Brain microvascular endothelial cell (primary cell): ENCODE measurements around the gene ARHGAP26.
A peak's percentile ranks its signal among the peaks of the same experiment; 100 is the strongest.

Experiments
- DNase-seq: peaks from one replicate; pipeline ENCODE4 v3.0.0-alpha.2; 2020
- H3K27ac ChIP-seq: fragments of 250-450 bp; sonication (Bioruptor Pico); 2 replicates; pipeline ENCODE4 v1.5.1; 2020; ENCODE audit warnings: mild to moderate bottlenecking, moderate library complexity
- H3K27me3 ChIP-seq: fragments of 250-450 bp; sonication (Bioruptor Pico); replicated peaks from 2 replicates; pipeline ENCODE4 v1.5.1; 2020; ENCODE audit warnings: mild to moderate bottlenecking
- H3K36me3 ChIP-seq: fragments of 250-450 bp; sonication (Bioruptor Pico); replicated peaks from 2 replicates; pipeline ENCODE4 v1.5.1; 2020; ENCODE audit warnings: mild to moderate bottlenecking
- H3K4me3 ChIP-seq: 2 replicates; pipeline ENCODE4 v1.5.1; 2011; ENCODE audit warnings: low read depth, mild to moderate bottlenecking, control low read depth, low read length, moderate library complexity
- CTCF ChIP-seq: IDR thresholded peaks from 2 replicates; pipeline ENCODE4 v1.5.1; 2011; ENCODE audit warnings: low read depth, mild to moderate bottlenecking, moderate library complexity, low read length, control low read depth, inconsistent platforms; ENCODE audit errors: missing control alignments
- in situ Hi-C: cut with HindIII; loops from 2 replicates; pipeline ENCODE4 v1.10.0; 2017; ENCODE audit warnings: low sequenced_read_pairs, low pct_ligation_motif_present

ARHGAP26 gene

GRCh38 chr5:143041461-143041860 lies 271.3 kb downstream of the ARHGAP26 start:
- H3K27ac ChIP-seq = no peak overlapping the region
- no peak overlapping the region for H3K4me3 ChIP-seq
- no peaks in the 10 kb centered on the region for H3K27me3 ChIP-seq
- no peak for TF ChIP-seq CTCF
- DNase-seq = no peak
- in situ Hi-C loops = no loop called here
- no peaks in the 10 kb centered on the region for H3K36me3 ChIP-seq

- Histone ChIP-seq H3K27me3 (no peaks in the 10 kb centered on the region), H3K36me3 (no peaks in the 10 kb centered on the region), H3K4me3 (no peak overlapping the region), H3K27ac (no peak overlapping the region)
- TF ChIP-seq CTCF = no peak
- in situ Hi-C loops = no loop called here
- peak; percentile 51 for DNase-seq
These were observed 272.0 kb downstream of the ARHGAP26 start for GRCh38 chr5:143041972-143042770.

- Histone ChIP-seq H3K27me3 (no peaks in the 10 kb centered on the region), H3K4me3 (no peak overlapping the region), H3K27ac (no peak overlapping the region), H3K36me3 (no peaks in the 10 kb centered on the region)
- in situ Hi-C loops = no loop called here
- TF ChIP-seq CTCF = no peak
- DNase-seq = no peak
These were observed 274.1 kb downstream of the ARHGAP26 start for GRCh38 chr5:143044265-143044664.

DNA sequence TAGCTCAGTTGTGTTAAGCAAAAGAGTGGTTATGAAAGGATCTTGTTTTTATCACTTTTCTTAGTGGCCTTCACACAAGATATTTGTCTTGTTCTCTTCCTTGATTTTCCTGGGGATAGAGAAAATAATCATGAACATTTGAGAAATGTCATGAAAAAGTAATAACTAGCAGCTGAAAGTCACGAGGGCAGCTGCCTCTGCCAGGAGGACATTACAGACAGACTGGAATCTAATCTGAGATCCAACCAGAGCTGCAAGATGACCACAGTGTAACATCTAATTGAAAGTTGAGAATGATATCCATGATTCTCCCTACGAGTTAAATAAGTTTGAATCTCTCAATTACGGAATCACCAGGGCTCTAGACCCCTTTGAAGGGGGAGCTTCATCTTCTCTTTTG lies 274.9 kb downstream of the ARHGAP26 start:
- Histone ChIP-seq H3K27me3 (no peaks in the 10 kb centered on the region), H3K4me3 (no peak overlapping the region), H3K27ac (no peak overlapping the region), H3K36me3 (no peaks in the 10 kb centered on the region)
- no peak for TF ChIP-seq CTCF
- no peak for DNase-seq
- in situ Hi-C loops = no loop called here

DNA sequence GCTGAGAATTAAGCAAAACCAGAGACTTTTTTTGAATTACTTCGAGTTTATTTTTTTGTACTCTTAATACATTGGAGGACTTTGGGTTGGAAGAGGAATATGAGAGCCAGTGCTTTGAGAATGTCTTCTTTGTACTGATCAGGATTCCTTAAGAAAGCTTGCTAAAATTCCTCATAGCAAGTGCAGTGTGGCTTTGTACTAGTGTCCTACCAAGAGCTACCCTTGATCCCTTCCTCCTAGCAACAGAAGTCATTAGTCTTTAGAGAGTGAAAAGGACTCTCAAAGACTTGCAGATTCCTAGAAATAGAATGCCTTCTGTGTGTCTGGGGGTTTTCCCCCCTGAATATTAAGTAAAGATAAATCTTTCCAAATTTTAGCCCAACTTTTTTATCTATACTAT lies 276.1 kb downstream of the ARHGAP26 start:
- Histone ChIP-seq H3K27me3 (no peaks in the 10 kb centered on the region), H3K4me3 (no peak overlapping the region), H3K36me3 (no peaks in the 10 kb centered on the region), H3K27ac (no peak overlapping the region)
- no peak for TF ChIP-seq CTCF
- DNase-seq = no peak
- in situ Hi-C loops = no loop called here

DNA sequence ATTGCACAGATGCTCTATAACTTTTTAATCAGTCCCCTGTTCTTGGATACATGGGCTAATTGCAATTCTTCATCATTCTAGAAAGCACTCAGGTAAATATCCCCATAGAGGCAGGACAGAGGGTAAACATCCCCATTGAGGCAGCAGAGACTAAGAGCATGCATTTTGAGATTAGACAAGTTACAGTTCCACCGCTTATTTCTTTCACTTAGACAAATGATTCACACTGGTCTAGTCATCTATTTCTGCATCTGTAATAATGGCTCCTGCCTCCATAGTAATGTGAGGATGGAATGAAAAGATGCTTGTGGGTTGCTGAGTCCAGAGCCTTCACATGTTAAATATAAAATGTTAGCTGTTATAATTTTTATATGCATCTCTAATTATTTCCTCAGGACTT lies 276.9 kb downstream of the ARHGAP26 start:
- TF ChIP-seq CTCF = no peak
- Histone ChIP-seq H3K36me3 (no peaks in the 10 kb centered on the region), H3K27ac (no peak overlapping the region), H3K27me3 (no peaks in the 10 kb centered on the region), H3K4me3 (no peak overlapping the region)
- in situ Hi-C loops = no loop called here
- no peak for DNase-seq
